Gastroesophageal sphincter (tissue), 4 donors: ENCODE results near the gene DUSP5. TPM values are rescaled to one million over a fixed set of nuclear protein-coding genes. Genes with fewer than 3 reads are reported as not detected.

Experiments used
- ATAC-seq: fragments of 150-250 bp; one replicate; pipeline ENCODE4 v1.9.1; 2016; ENCODE audit warnings: mild to moderate bottlenecking, moderate library complexity
- H3K27ac ChIP-seq, 4 donors: fragments of 200-600 bp; sonication (generic) in 3 of 4; 1 replicate in 3 of 4; 2 replicates in 1 of 4; pipeline ENCODE4 v1.5.1; 2016 to 2019
- H3K27me3 ChIP-seq: fragments of 200-600 bp; sonication (generic); one replicate; pipeline ENCODE4 v1.5.1; 2019
- H3K36me3 ChIP-seq, 2 donors: fragments of 200-600 bp; sonication (generic); one replicate each; pipeline ENCODE4 v1.5.1; 2019; ENCODE audit warnings: control low read depth in 1 of 2
- H3K4me1 ChIP-seq, 3 donors: fragments of 200-600 bp; sonication (generic); 1 replicate in 2 of 3; 2 replicates in 1 of 3; pipeline ENCODE4 v1.5.1; 2016 to 2019; ENCODE audit warnings: control low read depth in 2 of 3
- H3K4me3 ChIP-seq, 2 donors: fragments of 200-600 bp; sonication (generic); one replicate each; pipeline ENCODE4 v1.5.1; 2019; ENCODE audit warnings: mild to moderate bottlenecking in 1 of 2, moderate library complexity in 1 of 2
- H3K9me3 ChIP-seq, 3 donors: fragments of 200-600 bp; sonication (generic); one replicate each; pipeline ENCODE4 v1.5.1; 2017 to 2019; ENCODE audit warnings: control low read depth in 2 of 3
- EP300 ChIP-seq: sonication (generic); formaldehyde crosslinking; IDR thresholded peaks from one replicate; pipeline ENCODE4 v1.6.1; 2017; ENCODE audit warnings: antibody characterized with exemption, mild to moderate bottlenecking
- POLR2A ChIP-seq, 2 donors: fragments of 450-650 bp; IDR thresholded peaks; one replicate each; pipeline ENCODE4 v1.6.1; 2017; ENCODE audit warnings: antibody characterized with exemption in 2 of 2, mild to moderate bottlenecking in 2 of 2, moderate library complexity in 1 of 2
- POLR2AphosphoS5 ChIP-seq: sonication (generic); formaldehyde crosslinking; IDR thresholded peaks from one replicate; pipeline ENCODE4 v1.6.1; 2017; ENCODE audit warnings: antibody characterized with exemption
- WGBS, 2 donors: methylation state at CpG; one replicate each; pipeline ENCODE4 v1.1.5; 2018; ENCODE audit warnings: low coverage in 1 of 2; 5-methylcytosine and 5-hydroxymethylcytosine counted together
- total RNA-seq, 4 donors: library from RNA; depleted of rRNA; stranded (reverse); fragments of >200 nt; gene quantifications; one replicate each; pipeline ENCODE4 v1.1.0, GENCODE V29; 2016
- TF ChIP-seq, protein P1 (sequence below), 4 experiments: fragments of 200-600 bp in 2 of 4; fragments of 450-650 bp in 2 of 4; sonication (generic) in 1 of 4; IDR thresholded peaks; one replicate each; pipeline ENCODE4 v1.5.1; 2017 to 2019; ENCODE audit warnings: antibody characterized with exemption in 4 of 4, mild to moderate bottlenecking in 2 of 4, moderate library complexity in 2 of 4

The DUSP5 gene
- total RNA-seq, 4 donors from 2014 or later: 2.5 to 9.8 (median 3.5) TPM

GRCh38 chr10:110560012-110560411 lies 62.3 kb downstream of the DUSP5 start:
- H3K27ac ChIP-seq: no peak overlapping the region
- TF ChIP-seq, protein P1, sequence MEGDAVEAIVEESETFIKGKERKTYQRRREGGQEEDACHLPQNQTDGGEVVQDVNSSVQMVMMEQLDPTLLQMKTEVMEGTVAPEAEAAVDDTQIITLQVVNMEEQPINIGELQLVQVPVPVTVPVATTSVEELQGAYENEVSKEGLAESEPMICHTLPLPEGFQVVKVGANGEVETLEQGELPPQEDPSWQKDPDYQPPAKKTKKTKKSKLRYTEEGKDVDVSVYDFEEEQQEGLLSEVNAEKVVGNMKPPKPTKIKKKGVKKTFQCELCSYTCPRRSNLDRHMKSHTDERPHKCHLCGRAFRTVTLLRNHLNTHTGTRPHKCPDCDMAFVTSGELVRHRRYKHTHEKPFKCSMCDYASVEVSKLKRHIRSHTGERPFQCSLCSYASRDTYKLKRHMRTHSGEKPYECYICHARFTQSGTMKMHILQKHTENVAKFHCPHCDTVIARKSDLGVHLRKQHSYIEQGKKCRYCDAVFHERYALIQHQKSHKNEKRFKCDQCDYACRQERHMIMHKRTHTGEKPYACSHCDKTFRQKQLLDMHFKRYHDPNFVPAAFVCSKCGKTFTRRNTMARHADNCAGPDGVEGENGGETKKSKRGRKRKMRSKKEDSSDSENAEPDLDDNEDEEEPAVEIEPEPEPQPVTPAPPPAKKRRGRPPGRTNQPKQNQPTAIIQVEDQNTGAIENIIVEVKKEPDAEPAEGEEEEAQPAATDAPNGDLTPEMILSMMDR (IDR thresholded peaks at IDR 0.05): no peak
- TF ChIP-seq POLR2A (IDR thresholded peaks at IDR 0.05) (no peak), EP300 (no peak), POLR2AphosphoS5 (no peak)
- H3K36me3 ChIP-seq: no peaks in the 10 kb centered on the region
- ATAC-seq: no peak
- no peak overlapping the region for H3K4me3 ChIP-seq
- WGBS, 2 donors: 77 to 90% methylated on average over 4 to 8 of the region's 8 CpGs
- H3K4me1 ChIP-seq: no peaks in the 10 kb centered on the region
- H3K9me3 ChIP-seq: no peaks in the 10 kb centered on the region
- peaks cover 5% of the 10 kb centered on the region for H3K27me3 ChIP-seq

Other genes starting within 250 kb of the DUSP5 start
- 10 to 100 TPM; 12.0 to 20.4 (median 17.4) TPM for gene SMNDC1, start 193.0 kb upstream of the DUSP5 start, total RNA-seq
- 10 to 100 TPM; 35.5 to 62.0 (median 42.8) TPM for gene SMC3, start 69.8 kb downstream of the DUSP5 start, total RNA-seq
- 1 to 10 TPM in 3 of 4 donors, under 1 TPM in 1; 0.62 to 7.4 (median 3.9) TPM for gene RBM20, start 146.4 kb downstream of the DUSP5 start, total RNA-seq